Skeletal muscle tissue (tissue), 4 donors: Measurements from ENCODE around the gene DENND10. TPM values are rescaled to one million over a fixed set of nuclear protein-coding genes. Genes with fewer than 3 reads are reported as not detected.
"Not testable (repeated sequence)": the region's sequence is repeated elsewhere in the genome, so short reads cannot be mapped to it uniquely, and the experiment has no call there.

Source experiments
- H3K27ac ChIP-seq: one replicate; pipeline ENCODE4 v1.7.0; 2013; ENCODE audit warnings: mild to moderate bottlenecking, low read depth, low read length, inconsistent platforms
- H3K27me3 ChIP-seq, 3 donors: one replicate each; pipeline ENCODE4 v1.7.0; 2013; ENCODE audit warnings: low read length in 3 of 3; ENCODE audit not compliant: control insufficient read depth in 3 of 3, insufficient read depth in 3 of 3
- H3K36me3 ChIP-seq, 3 donors: one replicate each; pipeline ENCODE4 v1.7.0; 2013; ENCODE audit warnings: low read length in 3 of 3; ENCODE audit not compliant: control insufficient read depth in 3 of 3, insufficient read depth in 3 of 3
- H3K4me1 ChIP-seq, 3 donors: one replicate each; pipeline ENCODE4 v1.7.0; 2013; ENCODE audit warnings: low read length in 3 of 3, mild to moderate bottlenecking in 3 of 3; ENCODE audit not compliant: control insufficient read depth in 3 of 3, insufficient read depth in 3 of 3
- H3K4me3 ChIP-seq, 3 donors: one replicate each; pipeline ENCODE4 v1.7.0; 2013; ENCODE audit warnings: low read length in 3 of 3
- H3K9ac ChIP-seq, 3 donors: one replicate each; pipeline ENCODE4 v1.7.0; 2013; ENCODE audit warnings: low read length in 3 of 3, mild to moderate bottlenecking in 3 of 3, moderate library complexity in 2 of 3, low read depth in 1 of 3
- H3K9me3 ChIP-seq, 3 donors: one replicate each; pipeline ENCODE4 v1.7.0; 2013; ENCODE audit warnings: low read length in 3 of 3; ENCODE audit not compliant: control insufficient read depth in 3 of 3
- total RNA-seq: library from RNA; depleted of rRNA; stranded (reverse); fragments of >200 nt; gene quantifications from one replicate; pipeline ENCODE4 v1.2.3, GENCODE V29; 2014
- donor health status: Osteomylitis.

The DENND10 gene
- total RNA-seq, 1 donor from 2014 or later, result 14.6 TPM

- Histone ChIP-seq H3K27ac (no peak overlapping the region), H3K4me1 (peaks cover 0 to 5% (median 0%) of the 10 kb centered on the region in 3 donors), H3K9me3 (no peaks in the 10 kb centered on the region), H3K9ac (no peak overlapping the region), H3K27me3 (no peaks in the 10 kb centered on the region), H3K36me3 (peaks cover 18 to 24% (median 19%) of the 10 kb centered on the region in 3 donors), H3K4me3 (no peak overlapping the region)
Measured at GRCh38 chr10:119139464-119140067, 35.7 kb downstream of the DENND10 start.

- Histone ChIP-seq H3K4me3 (no peak overlapping the region), H3K9ac (no peak overlapping the region), H3K4me1 (no peaks in the 10 kb centered on the region), H3K36me3 (peaks cover 19 to 23% (median 20%) of the 10 kb centered on the region in 3 donors), H3K27ac (no peak overlapping the region), H3K9me3 (no peaks in the 10 kb centered on the region), H3K27me3 (no peaks in the 10 kb centered on the region)
Measured at GRCh38 chr10:119140603-119141245, 36.8 kb downstream of the DENND10 start.

- H3K27me3 ChIP-seq, result no peaks in the 10 kb centered on the region
- H3K4me3 ChIP-seq, result no peak overlapping the region
- H3K9me3 ChIP-seq, result no peaks in the 10 kb centered on the region
- H3K9ac ChIP-seq, result no peak overlapping the region
- no peak overlapping the region for H3K27ac ChIP-seq
- peaks cover 37 to 39% (median 38%) of the 10 kb centered on the region in 3 donors for H3K36me3 ChIP-seq
- H3K4me1 ChIP-seq, result no peaks in the 10 kb centered on the region
Measured at GRCh38 chr10:119143657-119144056, 39.7 kb downstream of the DENND10 start.

GRCh38 chr10:119149157-119149556, 45.2 kb downstream of the DENND10 start:
- Histone ChIP-seq H3K4me3 (no peak overlapping the region), H3K36me3 (peaks cover 52 to 57% (median 54%) of the 10 kb centered on the region in 3 donors)

GRCh38 chr10:119149729-119150128, 45.8 kb downstream of the DENND10 start:
- H3K9ac ChIP-seq, result no peak overlapping the region
- H3K4me1 ChIP-seq, result no peaks in the 10 kb centered on the region
- H3K36me3 ChIP-seq, result peaks cover 56 to 63% (median 57%) of the 10 kb centered on the region in 3 donors

More at GRCh38 chr10:119149157-119149556, 45.2 kb downstream of the DENND10 start:
- Histone ChIP-seq H3K9me3 (no peaks in the 10 kb centered on the region), H3K4me1 (no peaks in the 10 kb centered on the region), H3K27me3 (no peaks in the 10 kb centered on the region), H3K27ac (no peak overlapping the region), H3K9ac (no peak overlapping the region)

GRCh38 chr10:119151601-119152000, 47.7 kb downstream of the DENND10 start:
- H3K4me3 ChIP-seq, H3K9ac ChIP-seq, H3K9me3 ChIP-seq, H3K4me1 ChIP-seq, H3K27me3 ChIP-seq, H3K27ac ChIP-seq: not testable (repeated sequence)
- peaks cover 64 to 77% (median 70%) of the 10 kb centered on the region in 3 donors for H3K36me3 ChIP-seq

More at GRCh38 chr10:119149729-119150128, 45.8 kb downstream of the DENND10 start:
- H3K27me3 ChIP-seq, result no peaks in the 10 kb centered on the region
- no peak overlapping the region for H3K27ac ChIP-seq
- no peak overlapping the region for H3K4me3 ChIP-seq
- H3K9me3 ChIP-seq, result no peaks in the 10 kb centered on the region

GRCh38 chr10:119153041-119153440, 49.1 kb downstream of the DENND10 start:
- Histone ChIP-seq H3K4me3 (no peak overlapping the region), H3K4me1 (no peaks in the 10 kb centered on the region), H3K27ac (no peak overlapping the region), H3K9ac (no peak overlapping the region), H3K27me3 (no peaks in the 10 kb centered on the region), H3K9me3 (no peaks in the 10 kb centered on the region), H3K36me3 (peaks cover 58 to 74% (median 67%) of the 10 kb centered on the region in 3 donors)

GRCh38 chr10:119153661-119154060, 49.7 kb downstream of the DENND10 start:
- no peaks in the 10 kb centered on the region for H3K27me3 ChIP-seq
- no peak overlapping the region for H3K9ac ChIP-seq
- no peaks in the 10 kb centered on the region for H3K9me3 ChIP-seq
- no peak overlapping the region for H3K27ac ChIP-seq
- H3K4me3 ChIP-seq, result no peak overlapping the region
- peaks cover 56 to 73% (median 66%) of the 10 kb centered on the region in 3 donors for H3K36me3 ChIP-seq
- no peaks in the 10 kb centered on the region for H3K4me1 ChIP-seq

GRCh38 chr10:119159332-119159731, 55.4 kb downstream of the DENND10 start:
- H3K4me3 ChIP-seq, result no peak overlapping the region
- H3K27ac ChIP-seq, result no peak overlapping the region
- H3K4me1 ChIP-seq, result peaks cover 7 to 15% (median 11%) of the 10 kb centered on the region in 3 donors
- H3K9ac ChIP-seq, result no peak overlapping the region
- H3K9me3 ChIP-seq, result no peaks in the 10 kb centered on the region
- H3K27me3 ChIP-seq, result no peaks in the 10 kb centered on the region
- H3K36me3 ChIP-seq, result peaks cover 47 to 61% (median 47%) of the 10 kb centered on the region in 3 donors

GRCh38 chr10:119161680-119162451, 58.0 kb downstream of the DENND10 start:
- Histone ChIP-seq H3K27ac (no peak overlapping the region), H3K9me3 (no peaks in the 10 kb centered on the region), H3K27me3 (no peaks in the 10 kb centered on the region), H3K36me3 (peaks cover 26 to 40% (median 30%) of the 10 kb centered on the region in 3 donors), H3K4me1 (peaks cover 21 to 30% (median 23%) of the 10 kb centered on the region in 3 donors), H3K9ac (no peak overlapping the region), H3K4me3 (no peak overlapping the region)
